IPS-11a (cell line): ENCODE data around the gene AMMECR1.
"Not testable (repeated sequence)": the region's sequence is repeated elsewhere in the genome, so short reads cannot be mapped to it uniquely, and the experiment has no call there.

Source experiments
- H3K4me3 ChIP-seq: one replicate; pipeline ENCODE4 v1.5.1; 2013; ENCODE audit warnings: low read depth, low read length, control low read depth

AMMECR1 gene

DNA sequence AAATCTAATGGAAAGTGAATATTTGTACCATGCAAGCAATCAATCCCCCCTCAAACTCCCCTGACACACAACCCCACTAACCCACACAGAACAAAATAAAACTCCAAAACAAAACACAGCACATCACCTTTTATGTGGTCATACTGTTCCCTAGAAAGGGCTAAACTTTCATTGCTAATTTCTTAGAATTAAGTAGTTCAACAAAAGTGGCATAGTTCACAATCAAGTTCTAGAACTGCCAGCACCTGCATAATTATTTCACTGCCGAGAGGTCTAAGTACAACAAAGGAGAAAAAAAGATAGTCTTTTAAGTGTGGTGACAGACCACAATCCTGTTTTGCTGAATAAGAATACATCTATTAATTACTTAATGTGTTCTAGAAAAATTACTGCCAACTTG, 58.8 kb downstream of the AMMECR1 start:
- no peak overlapping the region for H3K4me3 ChIP-seq

DNA sequence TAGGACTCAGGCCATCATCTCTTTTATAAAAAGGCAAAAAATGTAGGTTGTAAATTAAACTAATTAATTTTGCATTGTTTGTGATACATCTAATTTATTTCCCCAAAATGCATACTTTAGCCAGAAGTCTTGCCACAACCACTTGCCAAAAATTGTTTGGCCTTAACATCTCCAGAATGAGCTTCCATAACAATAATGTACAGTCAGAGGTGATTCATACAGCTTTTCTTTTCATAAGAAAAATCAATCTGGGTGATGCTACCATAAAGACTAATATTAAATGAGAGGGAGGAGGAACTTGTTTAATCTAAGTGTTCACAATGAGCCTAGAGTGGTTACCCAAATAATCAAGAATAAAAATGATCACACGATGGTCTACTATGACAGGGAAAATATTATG, 59.3 kb downstream of the AMMECR1 start:
- no peak overlapping the region for H3K4me3 ChIP-seq

DNA sequence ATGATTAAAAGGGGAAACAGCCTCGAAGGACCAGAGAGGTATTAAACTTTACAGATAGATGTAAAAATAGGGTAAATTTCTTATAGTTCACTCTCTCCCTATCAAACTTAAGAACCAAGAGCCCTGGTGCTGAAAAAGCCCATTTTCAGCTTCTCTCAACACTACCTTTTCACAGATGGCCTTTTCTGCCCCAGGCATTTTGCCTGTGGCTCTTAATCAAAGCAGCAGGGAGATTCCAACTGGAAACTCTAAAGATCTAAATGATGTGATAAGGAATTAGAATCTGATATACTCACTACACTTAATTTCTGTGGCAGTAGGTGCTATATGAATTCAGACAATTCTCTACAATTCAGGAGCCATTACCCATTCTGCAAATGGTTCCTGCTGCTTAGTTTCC, 60.0 kb downstream of the AMMECR1 start:
- no peak overlapping the region for H3K4me3 ChIP-seq

DNA sequence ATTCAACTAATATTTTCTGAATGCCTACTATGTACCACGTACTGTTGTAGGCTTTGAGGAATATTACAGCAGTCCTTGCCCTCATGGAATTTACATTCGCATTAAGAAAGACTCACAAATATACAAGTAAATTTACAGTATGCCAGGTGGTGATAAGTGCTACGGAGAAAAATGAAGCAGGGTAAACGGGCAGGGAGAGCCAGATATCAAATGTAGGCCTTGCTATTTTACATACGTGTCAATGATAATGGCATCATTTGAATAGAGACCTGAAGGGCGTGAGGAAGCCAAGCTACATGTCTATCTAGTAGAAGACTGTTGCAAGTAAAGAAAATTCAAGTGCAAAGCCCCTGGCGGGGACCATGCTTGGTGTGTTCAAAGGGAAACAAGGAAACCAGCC, 65.2 kb downstream of the AMMECR1 start:
- H3K4me3 ChIP-seq = no peak overlapping the region

DNA sequence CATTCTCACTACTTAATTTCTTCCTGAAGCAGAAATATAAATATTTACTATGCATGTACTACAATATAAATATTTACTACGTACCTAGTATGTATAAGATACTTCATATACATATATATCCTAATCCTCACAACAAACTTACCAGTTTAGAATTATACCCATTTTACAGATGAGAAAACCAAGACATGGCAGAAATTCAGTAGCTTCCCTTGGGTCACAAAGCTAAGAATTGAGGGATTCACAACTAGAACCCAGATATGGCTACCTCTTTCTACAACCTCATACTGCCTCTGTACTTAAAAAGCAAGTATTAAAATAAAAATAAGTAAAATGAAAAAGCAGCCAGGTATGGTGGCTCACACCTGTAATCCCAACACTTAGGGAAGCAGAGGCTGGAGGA, 65.9 kb downstream of the AMMECR1 start:
- no peak overlapping the region for H3K4me3 ChIP-seq

DNA sequence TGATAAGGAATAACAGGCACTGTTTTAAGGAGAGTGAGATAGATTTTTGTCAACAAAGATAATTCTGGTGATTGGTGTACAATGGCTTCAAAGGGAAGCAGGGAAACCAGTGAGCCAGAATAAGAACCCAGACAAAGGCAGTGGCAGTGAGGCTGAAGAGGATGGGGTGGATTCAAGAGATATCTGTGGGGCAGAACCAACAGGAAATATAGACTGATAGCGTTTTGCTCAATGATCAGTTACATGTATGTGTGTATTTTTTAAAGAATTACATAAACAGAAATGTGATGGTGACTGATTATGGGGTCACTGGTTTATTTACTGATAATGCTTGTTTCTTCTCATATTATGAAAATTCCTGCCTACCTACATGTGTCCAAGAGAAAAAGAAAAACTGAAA, 66.4 kb downstream of the AMMECR1 start:
- H3K4me3 ChIP-seq = no peak overlapping the region

DNA sequence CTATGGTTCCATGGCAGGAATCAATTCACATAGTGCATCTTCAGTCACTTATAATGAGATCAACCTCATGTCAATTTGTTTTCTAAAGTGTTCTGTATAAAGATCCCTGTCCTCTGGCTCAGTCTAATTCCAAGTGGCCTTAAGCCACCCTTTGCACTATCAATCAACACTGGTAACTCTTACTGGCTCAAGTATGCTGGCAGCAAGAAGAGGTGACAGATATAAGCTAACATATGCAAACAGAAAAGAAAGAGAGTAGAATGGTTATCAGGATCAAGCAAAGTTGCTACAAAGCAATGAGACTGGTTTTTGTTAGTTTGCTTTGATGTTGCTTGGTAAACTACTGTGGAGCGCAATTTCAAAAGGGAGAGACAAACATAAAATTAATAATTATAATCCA, 67.0 kb downstream of the AMMECR1 start:
- no peak overlapping the region for H3K4me3 ChIP-seq

DNA sequence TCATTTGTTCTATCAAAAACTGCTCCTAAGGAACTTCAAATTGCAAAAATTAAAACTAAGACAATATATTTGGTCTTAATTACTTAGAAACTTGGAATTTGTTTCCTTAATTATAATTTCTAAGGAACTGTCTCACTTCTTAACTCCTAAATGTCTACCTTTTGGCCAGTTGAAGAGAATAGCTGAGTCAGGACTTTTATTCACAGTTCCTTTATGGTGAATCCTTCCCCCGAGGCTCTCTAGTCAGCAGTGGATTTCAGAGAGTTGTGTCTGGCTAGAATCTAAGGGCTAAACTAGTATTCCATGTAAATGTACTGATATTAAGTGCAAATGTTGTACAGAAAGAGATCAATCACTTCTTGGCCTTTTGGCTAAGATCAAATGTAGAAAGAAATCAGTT, 69.3 kb downstream of the AMMECR1 start:
- no peak overlapping the region for H3K4me3 ChIP-seq

DNA sequence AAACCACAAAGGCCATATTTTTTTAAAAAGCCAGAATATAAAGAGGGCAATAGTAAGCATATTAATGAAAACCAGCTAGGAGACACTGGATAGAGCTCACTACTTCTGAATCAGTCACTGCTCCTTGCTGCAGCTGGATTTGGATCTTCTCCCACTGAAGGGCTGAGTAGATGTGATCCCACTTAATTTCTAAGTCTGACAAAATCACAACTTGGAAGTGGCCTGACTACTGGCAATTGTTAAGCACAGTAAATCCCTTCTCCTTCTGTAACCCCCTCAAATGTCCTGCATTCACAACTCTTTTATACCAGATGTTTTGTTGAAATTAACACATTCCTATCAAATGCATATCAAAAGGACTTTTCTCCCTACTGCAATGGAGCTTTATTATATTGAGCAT, 72.9 kb downstream of the AMMECR1 start:
- H3K4me3 ChIP-seq = no peak overlapping the region

DNA sequence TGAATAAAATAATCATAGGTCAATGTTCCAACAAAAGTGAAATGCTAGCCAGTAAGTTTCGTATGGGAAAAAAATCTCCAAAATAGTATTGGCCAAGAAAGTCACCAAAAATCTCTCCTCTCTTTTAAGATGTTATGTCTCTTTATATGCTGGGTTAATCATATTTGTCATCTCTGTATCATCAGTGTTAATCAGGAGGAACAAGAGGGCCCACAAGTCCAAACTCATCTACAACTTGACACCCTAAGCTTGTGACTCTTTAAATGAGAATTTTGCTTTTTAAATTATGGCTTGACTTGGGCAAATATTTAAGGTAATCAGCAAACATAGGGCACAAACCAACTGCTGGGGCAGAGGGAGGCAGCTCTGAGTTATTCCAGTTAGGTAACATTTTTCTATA, 75.5 kb downstream of the AMMECR1 start:
- no peak overlapping the region for H3K4me3 ChIP-seq

DNA sequence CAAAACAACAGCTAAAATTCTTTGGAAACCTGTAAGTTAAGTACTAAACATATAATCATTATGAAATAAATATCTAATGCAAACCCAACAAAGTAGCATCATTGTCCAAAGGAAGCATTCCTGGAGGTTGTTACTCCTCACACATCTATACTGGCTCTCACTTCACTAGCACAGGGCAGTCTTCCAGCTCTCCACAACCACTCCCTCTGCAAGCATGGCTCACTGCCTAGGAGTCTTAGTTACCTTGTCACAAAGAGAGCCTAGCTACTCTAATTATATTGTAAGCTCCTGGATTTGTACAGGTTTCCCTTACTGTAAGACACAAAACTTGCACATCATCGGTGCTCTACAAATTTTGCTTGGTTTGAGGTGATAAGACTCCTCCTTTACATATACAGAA, 76.1 kb downstream of the AMMECR1 start:
- no peak overlapping the region for H3K4me3 ChIP-seq

DNA sequence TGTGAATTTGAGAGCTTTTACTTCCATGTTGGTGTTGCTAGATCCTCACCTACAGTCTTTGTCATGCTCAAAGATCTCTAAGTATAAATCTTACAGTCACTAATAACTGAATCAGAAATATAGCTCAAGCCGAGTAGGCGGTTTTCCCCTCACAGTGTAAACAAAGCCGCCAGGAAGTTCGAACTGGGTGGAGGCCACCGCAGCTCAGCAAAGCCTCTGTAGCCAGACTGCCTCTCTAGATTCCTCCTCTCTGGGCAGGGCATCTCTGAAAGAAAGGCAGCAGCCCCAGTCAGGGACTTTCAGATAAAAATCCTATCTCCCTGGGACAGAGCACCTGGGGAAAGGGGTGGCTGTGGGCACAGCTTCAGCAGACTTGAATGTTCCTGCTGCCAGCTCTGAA, 79.6 kb downstream of the AMMECR1 start:
- H3K4me3 ChIP-seq = not testable (repeated sequence)

DNA sequence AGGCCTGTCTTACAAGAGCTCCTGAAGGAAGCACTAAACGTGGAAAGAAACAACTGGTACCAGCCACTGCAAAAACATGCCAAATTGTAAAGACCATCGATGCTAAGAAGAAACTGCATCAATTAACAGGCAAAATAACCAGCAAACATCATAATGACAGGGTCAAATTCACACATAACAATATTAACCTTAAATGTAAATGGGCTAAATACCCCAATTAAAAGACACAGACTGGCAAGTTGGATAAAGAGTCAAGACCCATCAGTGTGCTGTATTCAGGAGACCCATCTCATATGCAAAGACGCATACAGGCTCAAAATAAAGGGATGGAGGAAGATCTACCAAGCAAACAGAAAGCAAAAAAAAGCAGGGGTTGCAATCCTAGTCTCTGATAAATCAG, 86.4 kb downstream of the AMMECR1 start:
- not testable (repeated sequence) for H3K4me3 ChIP-seq

DNA sequence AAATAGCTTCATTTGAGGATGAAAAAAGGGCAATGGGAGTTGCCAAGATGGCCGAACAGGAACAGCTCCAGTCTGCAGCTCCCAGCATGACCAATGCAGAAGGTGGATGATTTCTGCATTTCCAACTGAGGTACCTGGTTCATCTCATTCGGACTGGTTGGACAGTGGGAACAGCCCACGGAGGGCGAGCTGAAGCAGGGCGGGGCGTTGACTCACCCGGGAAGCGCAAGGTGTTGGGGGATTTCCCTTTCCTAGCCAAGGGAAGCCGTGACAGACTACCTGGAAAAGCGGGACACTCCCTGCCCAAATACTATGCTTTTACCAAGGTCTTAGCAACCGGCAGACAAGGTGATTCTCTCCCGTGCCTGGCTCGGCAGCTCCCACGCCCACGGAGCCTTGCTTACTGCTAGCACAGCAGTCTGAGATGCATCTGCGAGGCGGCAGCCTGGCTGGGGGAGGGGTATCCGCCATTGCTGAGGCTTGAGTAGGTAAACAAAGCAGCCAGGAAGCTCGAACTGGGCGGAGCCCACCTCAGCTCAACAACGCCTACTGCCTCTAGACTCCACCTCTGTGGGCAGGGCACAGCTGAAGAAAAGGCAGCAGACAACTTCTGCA, 88.3 kb downstream of the AMMECR1 start:
- H3K4me3 ChIP-seq = peak overlapping the region; percentile 14

DNA sequence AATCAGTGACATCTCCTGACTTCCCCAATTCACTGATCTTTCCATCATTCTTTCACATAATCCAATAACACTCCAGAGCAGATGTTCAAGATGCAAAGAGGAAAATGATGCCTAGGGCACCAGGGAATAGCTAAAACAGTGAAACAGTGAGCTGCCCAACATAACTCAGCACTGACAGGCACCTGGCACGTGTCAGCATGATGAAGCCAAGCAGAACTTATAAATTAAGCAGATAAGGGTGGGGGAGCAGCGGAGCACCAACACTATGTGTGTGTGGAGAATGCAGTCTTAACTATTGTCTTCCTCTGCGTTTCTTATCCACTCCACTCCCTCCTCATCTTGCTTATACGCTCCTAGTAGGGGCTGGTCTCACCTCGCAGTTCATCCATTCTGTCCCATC, 89.4 kb downstream of the AMMECR1 start:
- H3K4me3 ChIP-seq = no peak overlapping the region

DNA sequence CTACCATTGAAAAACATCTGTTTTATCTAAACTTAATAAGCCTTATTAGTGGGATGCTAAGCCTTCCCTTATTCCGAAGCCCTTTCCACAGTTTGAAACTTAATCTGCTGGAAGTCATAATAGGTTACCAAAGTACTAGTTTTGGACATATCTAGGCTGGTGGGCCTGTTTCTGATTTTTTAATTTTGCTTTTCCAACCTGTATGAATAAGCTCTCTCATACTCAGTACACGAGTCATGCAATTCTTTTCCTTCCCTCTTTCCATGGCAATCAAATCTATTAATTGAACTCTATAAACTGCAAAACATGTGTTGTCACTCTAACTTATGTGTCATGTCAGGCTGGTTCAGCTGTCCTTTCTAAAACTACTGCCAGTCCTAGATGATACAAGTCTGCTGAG, 91.0 kb downstream of the AMMECR1 start:
- H3K4me3 ChIP-seq = no peak overlapping the region

DNA sequence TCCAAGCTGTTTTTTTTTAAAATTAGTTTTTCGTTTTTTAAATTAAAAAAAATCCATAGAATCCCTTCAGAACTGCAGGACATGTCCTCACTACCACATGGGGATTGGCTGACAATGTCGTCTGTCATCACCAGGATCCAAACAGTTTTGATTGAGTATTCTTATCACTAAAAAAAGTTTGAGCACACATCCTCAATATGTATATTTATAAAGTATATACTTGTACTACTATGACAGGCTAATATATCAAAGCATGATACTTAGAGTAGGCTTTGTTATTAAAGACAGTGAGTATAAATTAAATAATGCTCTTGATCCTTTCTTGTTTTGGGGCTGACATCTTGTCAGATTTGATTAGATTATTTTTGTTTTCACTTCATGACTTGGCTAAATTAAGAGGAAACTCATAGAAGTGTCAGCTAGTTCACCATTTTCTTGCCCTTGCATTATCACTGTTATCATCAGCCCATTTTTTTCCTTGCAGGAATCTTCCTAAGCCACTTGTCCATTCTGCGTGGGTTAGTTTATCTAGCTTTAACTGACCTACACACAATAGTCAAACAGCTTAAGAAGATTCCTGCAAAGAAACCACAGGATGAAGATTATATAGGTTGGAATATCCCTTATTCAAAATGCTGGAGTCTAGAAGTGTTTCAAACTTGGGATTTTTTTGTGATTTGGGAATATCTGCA, 92.8 kb downstream of the AMMECR1 start:
- no peak overlapping the region for H3K4me3 ChIP-seq

DNA sequence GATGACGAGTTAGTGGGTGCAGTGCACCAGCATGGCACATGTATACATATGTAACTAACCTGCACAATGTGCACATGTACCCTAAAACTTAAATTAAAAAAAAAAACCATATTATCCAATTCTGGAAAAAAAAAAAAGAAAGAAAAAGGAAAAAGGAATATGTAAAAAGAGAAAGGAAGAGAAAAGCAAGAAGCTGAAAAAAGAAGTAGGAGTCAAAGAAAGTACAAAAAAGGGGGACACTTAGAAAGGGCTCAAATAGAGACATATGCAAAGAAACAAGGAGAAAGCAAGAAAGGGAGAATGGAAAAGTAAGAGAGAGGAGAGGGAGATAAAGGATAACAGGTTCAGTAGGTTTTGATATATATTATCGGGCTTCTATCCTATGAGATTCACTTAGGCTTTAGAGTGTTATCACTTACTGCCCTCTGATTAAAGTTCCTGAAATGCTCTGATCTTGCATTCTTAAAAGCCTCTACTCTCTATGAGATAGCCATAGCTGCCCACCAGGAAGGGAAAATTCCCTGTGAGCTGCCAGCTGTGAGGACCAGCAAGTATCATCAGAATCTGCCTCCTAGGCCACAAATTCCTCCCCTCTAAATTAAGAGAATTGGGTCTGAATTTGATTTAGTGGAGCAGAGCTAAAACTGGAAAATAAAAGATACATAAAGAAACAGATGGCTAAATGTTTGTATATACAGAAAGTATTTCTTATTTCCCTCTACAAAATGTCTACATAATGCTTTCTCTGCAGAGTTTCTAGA, 95.2 kb downstream of the AMMECR1 start:
- H3K4me3 ChIP-seq = no peak overlapping the region

DNA sequence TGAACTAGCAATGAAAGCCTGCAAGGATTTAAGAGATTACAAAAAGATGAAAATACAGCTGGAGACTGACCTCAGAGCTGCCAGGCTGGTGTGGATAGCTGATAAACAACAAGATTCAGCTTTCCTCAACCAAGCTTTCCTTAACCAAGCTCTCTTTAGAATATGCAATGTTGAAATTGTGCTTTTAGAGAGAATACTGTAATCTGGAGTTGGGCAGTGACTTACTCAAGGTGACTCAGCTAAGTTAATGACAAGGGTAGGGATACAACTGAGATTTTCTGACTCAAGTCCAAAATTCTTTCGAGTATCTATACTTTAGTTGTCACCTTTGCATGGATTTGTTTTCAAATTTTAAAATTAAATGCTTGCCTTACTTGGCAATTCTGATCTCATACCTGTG, 98.0 kb downstream of the AMMECR1 start:
- H3K4me3 ChIP-seq = no peak overlapping the region

DNA sequence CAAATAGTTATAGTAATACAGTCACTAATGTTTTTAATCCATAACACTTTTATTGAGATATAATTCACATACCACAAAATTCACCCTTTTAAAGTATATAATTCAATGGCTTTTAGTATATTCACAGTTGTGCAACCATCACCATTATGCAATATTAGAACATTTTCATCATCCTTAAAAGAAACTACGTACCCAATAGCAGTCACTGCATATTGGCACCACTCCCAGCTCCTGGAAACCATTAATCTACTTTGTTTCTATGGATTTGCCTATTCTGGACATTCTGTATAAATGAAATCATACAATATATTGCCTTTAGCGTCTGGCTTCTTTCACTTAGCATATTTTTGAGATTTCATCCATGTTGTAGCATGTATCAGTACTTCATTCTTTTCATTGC, 99.3 kb downstream of the AMMECR1 start:
- H3K4me3 ChIP-seq = no peak overlapping the region

DNA sequence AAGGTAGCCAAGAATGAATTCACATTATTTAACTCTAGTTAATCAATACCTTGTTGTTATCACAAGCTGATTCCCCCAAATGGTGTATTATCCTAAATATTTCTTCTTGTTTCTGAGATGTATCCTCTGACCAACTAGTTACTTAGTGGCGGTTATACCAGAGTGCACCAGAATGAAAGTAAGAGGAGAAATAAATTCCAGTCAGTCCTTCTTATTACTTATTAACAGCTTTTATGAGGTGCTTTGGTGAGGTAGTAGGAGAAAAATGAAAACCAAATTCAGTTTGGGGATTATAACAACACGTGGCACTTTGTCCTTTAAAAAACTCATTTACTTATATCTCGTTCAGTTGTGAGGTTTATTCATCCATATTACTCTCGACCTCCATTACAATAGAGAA, 101.9 kb downstream of the AMMECR1 start:
- no peak overlapping the region for H3K4me3 ChIP-seq

DNA sequence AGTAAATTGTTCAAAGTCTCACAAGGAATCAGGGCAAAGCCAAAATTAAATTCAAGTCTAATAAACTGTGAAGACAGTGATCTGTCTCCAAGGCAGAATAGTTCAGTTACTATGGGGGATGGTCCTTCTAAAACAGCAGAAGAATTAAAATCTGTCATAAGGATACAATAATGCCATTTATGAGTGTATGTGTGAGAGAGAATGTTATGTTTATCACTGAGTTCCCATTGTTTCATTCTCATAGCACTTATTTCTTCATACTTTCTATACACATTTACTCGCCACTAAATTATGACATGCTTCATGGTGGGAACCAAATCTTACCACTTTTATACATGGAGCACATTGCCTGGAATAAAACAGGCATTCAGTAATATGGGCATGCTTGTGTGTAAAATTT, 102.5 kb downstream of the AMMECR1 start:
- no peak overlapping the region for H3K4me3 ChIP-seq
